GM19468 (cell line): ENCODE data around the gene GREM1.

ENCODE experiments used
- ATAC-seq: cut with Tn5 transposase; IDR thresholded peaks from one replicate; pipeline ENCODE4 v1.9.1; 2021; ENCODE audit warnings: mild to moderate bottlenecking, moderate library complexity, moderate number of reproducible peaks; ENCODE audit not compliant: unreplicated experiment; ENCODE audit errors: extremely low read depth

GREM1 gene

DNA sequence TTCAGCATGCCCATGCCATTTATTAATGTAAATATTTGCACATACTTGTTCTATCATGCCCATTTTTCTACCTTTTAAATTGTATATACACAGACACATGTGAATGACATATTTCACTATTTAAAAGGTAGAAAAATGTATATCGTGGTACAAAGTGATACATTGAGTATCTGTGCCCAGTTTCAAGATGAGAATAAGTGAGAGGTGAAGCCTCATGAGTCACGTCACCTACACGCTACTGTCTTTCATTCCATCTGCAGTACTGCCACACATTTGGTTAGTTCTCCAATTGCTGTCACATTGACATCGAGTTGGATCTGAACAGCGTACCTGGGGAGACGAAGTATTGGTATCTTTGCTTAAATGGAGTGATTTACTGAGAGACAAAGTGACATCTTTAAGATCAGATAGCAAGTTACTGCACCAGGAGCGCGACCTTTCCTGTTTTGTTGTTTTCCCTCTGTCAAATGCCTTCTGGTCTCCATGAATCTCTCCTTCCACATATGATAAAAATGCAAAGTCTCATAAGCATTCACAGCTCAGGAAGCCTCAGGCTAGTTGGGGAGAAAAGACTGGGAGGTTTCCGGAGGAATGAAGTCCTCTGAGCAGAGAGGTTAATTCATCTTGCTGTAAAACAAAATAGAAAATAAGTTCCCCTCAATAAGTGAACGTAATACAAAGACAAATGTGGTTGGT, 12.0 kb downstream of the GREM1 start:
- no peak for ATAC-seq

DNA sequence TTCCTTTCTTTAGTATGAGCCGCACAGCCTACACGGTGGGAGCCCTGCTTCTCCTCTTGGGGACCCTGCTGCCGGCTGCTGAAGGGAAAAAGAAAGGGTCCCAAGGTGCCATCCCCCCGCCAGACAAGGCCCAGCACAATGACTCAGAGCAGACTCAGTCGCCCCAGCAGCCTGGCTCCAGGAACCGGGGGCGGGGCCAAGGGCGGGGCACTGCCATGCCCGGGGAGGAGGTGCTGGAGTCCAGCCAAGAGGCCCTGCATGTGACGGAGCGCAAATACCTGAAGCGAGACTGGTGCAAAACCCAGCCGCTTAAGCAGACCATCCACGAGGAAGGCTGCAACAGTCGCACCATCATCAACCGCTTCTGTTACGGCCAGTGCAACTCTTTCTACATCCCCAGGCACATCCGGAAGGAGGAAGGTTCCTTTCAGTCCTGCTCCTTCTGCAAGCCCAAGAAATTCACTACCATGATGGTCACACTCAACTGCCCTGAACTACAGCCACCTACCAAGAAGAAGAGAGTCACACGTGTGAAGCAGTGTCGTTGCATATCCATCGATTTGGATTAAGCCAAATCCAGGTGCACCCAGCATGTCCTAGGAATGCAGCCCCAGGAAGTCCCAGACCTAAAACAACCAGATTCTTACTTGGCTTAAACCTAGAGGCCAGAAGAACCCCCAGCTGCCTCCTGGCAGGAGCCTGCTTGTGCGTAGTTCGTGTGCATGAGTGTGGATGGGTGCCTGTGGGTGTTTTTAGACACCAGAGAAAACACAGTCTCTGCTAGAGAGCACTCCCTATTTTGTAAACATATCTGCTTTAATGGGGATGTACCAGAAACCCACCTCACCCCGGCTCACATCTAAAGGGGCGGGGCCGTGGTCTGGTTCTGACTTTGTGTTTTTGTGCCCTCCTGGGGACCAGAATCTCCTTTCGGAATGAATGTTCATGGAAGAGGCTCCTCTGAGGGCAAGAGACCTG, 13.2 kb downstream of the GREM1 start:
- no peak for ATAC-seq

DNA sequence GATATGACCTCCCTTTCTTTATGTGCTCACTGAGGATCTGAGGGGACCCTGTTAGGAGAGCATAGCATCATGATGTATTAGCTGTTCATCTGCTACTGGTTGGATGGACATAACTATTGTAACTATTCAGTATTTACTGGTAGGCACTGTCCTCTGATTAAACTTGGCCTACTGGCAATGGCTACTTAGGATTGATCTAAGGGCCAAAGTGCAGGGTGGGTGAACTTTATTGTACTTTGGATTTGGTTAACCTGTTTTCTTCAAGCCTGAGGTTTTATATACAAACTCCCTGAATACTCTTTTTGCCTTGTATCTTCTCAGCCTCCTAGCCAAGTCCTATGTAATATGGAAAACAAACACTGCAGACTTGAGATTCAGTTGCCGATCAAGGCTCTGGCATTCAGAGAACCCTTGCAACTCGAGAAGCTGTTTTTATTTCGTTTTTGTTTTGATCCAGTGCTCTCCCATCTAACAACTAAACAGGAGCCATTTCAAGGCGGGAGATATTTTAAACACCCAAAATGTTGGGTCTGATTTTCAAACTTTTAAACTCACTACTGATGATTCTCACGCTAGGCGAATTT, 14.9 kb downstream of the GREM1 start:
- no peak for ATAC-seq

DNA sequence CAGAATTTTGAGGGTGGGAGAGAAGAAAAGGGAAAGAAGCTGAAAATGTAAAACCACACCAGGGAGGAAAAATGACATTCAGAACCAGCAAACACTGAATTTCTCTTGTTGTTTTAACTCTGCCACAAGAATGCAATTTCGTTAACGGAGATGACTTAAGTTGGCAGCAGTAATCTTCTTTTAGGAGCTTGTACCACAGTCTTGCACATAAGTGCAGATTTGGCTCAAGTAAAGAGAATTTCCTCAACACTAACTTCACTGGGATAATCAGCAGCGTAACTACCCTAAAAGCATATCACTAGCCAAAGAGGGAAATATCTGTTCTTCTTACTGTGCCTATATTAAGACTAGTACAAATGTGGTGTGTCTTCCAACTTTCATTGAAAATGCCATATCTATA, 15.5 kb downstream of the GREM1 start:
- ATAC-seq: no peak

DNA sequence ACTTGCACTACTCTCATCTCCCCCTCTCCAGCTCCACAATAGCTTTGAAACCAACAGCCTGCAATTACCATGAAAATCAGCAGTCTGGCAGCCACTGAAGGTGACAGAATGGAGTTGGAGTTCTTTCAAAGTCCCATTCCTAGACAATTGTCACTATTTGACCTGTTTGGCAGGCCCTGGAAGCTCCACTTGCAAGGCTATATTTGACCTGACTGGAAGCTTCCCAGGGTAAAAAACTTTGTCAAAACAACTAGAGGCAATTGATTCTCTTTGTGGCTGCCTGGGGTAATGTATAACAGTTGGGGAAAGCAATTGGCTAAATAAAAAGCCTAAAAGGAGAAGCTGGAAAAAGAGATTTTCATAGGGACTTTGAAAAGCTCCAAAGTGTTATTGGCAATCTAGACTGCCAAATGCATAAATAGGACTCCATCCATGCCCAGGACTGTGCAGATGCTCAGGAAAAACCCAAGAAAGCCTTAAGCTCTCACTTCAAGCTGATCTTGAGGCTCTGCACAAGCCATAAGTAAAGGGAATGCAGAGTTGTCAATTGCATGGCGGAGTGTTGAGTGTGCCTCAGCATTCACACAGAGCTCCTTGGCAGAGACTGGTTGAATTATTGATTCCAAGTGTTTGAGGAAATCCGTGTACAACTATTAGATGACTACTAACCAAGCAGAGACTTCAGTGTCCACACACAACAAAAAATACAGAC, 18.3 kb downstream of the GREM1 start:
- no peak for ATAC-seq

DNA sequence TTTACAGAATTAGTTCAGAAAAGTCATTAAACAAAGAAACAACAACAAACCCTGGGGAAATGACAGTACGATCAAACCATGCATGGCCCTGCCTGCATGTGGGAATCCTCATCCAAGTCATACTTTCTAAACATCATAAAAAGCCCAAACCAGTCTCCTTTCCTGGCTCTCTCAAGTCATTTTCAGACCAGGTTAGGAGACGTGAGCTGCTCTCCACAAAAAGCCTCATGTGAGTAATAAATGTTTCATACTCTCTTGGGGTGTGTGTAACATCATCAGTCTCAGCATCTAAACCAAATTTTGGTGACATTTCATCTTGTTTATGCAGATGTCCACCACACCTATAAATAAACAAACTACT, 18.9 kb downstream of the GREM1 start:
- ATAC-seq: no peak

DNA sequence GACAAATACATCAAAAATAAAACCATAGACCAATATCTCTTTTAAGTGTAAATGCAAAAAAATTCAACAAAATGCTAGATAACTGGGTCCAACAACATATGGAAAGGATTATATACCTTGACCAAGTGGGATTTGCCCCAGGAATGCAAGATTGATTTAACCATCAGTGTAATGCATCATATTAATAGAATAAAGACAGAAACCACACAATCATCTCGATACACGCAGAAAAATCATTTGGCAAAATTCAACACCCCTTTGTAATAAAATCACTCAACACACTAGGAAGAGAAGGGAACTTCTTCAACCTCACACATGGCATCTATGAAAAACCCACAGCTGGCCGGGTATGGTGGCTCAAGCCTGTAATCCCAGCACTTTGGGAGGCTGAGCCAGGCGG, 19.5 kb downstream of the GREM1 start:
- no peak for ATAC-seq

DNA sequence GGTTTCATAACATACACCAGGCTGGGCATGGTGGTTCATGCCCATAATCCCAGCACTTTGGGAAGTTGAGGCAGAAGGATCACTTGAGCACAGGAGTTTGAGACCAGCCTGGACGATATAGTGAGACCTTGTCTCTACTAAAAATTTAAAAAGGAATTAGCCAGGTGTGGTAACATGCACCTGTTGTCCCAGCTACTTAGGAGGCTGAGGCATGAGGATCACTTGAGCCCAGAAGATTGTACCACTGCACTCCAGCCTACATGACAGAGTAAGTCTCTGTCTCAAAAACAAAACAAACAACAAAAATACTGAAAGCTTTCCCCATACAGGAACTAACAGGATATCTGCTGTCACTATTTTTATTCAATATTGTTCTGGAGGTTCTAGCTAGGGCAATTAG, 20.9 kb downstream of the GREM1 start:
- ATAC-seq: no peak

DNA sequence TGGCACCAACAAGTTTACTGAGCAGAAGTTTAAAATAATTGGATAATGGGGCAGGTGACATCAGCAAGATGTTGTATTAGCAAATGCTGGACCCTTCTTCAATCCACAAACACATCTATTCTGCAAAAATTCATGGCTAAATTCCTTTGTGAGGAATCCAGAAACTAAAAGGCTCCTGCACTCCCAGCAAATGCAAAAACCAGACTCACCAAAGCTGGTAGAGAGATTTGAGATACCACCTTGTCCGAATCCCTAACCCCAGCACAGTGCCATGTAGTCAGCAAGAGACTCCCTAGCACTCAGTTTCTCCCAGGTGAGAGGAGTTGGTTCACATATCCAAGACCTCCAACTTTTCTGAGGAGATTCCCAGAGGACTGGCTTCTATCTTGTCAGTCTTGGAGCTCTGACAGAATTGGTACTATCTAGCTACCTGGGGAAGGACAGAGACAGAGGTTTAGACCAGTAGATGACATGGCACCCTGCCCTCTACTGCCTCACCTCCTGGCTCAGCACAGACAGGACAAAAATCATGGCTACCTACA, 21.8 kb downstream of the GREM1 start:
- ATAC-seq: no peak

DNA sequence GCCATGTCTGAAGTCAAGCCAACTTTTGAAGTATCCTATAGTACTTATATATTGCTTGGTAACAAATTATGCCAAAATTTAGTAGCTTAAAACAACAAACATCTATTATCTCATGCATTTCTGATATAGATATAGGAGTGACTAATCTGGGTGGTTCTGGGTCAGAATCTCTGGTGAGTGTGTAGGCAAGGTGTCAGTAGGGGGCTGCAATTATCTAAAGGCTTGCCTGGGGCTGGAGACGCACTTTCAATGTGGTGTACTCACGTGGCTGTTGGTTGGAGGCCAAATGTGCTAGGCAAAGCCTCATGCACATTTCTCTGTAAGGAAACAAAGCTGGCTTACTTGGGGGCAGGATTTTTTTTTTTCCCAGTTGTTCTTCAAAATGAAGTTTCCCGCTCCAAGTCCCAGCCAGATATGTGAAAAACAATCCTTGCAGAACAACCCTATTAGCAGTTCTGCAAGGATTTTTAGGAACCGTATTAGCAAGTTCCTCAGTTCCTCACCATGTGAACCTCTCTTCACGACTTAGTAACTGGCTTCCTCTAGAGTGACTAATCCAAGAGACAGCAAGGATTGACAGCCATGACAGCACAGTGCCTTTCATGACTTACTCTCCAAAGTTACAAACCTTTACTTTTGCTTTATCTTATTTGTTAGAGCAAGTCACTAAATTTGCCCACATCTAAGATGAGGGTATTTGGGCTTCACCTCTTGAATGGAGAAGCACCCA, 25.8 kb downstream of the GREM1 start:
- no peak for ATAC-seq

DNA sequence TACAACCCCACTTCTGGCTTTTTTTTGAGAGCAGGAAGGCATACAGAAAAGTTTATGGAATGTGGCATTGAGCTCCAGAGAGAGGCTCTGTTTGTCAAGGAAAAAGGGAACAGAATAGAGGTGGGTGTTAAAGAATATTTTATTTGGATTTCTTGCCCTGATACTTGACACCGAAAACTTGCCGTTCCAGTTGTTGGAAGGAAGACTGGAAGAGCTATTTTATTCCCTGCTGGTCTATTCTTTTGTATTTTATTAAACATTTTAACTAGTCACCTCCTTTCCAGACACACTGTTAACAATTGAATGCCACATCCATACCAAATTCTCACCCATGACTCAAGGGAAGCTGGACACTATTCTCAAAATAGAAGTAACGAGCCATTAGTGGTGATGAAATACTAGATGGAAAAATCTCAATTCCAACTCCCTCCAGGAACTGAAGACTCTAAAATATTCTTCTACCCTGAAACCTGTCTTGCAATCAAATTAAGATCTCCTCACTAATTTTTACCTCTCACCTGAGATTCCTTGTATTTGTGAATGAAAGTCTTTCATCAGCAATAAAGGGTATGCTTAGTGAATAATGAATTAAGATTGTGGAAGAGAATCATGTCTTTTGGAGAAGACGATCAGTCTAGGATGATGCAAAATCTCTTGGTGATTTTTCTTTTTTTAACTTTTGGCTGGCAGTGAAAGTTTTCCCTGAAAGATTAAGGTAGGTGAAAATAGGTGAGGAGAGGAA, 28.5 kb downstream of the GREM1 start:
- ATAC-seq: no peak

DNA sequence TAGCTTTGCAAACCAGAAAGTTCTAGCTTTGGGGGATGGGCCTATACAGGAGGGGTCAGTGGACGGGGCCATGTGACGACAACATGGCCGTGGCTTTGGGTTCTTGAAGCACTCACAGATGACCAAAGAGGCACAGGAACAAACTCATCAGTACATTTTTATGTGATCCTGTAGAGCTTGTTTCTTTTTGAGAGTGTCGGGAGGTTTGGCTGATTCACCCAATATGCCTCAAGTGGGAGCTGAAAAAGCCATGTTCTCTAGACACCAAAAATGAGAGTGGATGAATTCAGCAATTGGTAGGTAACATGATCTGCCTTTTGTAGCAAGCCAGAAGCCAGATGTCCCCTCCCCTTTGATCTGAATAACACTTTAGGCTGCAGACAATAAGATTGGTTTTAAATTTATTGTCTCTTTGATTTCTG, 30.1 kb downstream of the GREM1 start:
- ATAC-seq: no peak

DNA sequence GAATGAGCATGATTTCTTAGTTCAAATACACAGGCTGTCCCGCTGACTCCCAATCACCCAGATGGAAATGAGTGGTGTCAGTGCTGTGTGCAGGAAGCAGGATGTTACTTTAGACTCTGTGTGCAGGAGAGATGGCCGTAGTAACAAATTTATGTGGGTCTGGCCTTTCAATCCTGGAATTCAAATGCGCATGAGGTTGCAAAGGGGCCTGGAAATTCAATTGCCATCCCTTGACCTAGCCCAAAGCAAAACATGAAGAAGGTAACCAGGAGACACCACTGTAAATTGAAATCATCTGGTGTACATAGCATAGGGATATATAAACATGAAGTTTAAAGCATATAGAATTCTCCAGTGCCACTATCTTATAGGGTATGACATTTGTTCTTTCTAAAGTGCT, 33.2 kb downstream of the GREM1 start:
- no peak for ATAC-seq

DNA sequence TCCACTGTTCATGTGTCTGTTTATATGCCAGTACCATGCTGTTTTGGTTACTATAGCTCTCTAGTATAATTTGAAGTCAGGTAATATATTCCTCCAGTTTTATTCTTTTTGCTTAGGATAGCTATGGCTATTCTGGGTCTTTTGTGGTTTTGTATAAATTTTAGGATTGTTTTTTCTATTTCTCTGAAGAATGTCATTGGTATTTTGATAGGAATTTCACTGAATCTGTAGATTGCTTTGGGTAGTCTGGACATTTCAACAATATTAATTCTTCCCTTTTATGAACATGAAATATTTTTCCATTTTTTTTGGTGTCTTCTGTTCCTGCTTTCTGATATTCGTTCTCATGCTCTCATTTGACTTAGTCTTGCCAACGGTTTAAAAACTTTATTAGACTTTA, 39.6 kb downstream of the GREM1 start:
- ATAC-seq: no peak

DNA sequence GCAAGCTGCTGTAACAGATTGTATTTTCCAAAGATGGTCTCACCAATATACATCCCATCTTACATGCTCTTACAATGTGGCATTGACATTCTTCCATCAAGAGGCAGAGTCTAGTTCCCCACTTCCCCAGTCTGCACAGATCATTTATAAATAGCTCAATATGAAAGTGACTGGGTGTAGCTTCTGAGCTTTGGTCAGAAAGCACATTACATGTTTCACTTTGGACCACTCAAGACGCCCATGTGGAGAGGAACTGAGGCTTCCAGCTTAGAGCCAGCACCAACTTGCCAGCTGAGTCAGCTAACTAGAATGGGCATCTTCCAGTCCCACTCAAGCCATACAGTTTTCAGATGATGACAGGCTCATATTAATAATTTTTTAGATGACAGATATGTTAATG, 45.5 kb downstream of the GREM1 start:
- ATAC-seq: peak; percentile 81

DNA sequence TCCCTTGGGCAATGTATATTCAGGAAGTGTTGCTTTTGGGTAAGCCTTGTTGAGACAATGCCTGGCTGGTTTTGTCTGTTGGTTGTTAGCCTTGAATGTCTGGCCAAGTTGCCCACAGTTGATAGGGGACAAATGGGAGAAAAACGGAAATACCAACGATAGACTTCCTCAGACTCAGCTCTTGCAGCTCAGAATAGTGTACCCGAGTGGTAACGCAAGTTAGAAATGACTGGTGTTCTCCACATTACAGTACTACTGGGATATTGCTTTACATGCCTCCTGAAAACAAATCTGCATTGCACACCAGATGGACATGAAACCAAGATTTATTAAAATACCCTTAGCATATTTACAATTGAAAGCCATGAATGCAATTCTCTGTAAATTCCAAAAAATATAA, 47.4 kb downstream of the GREM1 start:
- no peak for ATAC-seq

DNA sequence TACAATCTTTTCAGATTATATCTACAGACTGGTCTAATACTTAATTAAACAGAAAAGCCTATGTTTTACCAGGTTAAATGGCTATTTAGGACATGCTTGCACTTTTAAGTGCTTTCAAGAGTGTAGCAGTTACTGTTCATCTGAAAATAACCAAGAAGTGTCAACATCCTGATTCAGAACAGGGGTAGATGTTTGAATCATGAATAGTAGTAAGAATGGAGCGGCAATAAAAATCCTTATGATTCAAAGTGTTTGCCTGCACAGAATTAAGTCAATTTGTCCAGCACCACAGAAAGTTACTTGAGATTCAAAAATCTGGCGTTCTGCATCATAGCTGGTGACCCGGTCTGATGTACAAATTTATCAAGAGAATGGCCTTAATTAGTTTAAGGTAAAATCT, 48.3 kb downstream of the GREM1 start:
- ATAC-seq: no peak

DNA sequence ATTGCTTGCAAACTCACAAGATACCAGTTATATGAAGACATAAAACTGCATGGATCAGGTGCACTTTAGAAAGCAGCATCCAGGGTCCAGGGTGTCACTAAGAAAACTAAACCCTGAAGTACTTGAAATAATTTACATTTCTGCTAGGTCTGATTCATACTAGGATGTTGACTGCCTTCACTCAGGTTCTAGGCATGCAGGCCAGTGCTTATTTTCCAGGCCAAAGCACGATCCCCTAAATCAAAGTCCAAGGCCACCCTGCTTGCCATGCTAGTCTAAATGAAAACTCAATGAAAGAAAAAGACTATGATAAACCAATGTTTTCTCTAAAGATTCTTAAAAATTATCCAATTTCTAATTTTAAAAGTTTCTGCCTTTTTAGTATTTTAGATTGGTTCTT, 49.4 kb downstream of the GREM1 start:
- no peak for ATAC-seq

DNA sequence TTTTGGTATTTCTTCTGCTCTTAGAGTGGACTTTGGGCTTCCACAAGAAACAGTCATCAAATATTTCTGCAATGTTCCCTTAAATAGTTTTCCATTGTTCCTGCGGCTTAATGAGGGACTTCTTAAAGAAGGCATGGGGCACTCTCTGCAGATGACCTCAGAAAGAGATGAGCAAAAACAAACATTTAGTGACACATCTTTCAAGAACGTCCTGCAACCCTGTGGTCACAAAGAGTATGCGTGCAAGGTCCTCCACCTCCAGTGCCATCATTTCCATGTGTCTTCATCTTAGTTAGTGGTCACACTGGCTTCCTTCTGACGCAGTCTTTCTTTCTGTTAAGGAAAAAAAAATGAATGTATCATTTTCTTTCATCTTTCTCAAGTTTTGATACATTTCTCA, 56.2 kb downstream of the GREM1 start:
- ATAC-seq: no peak
